Fibroblast of lung (primary cell): ENCODE measurements around the gene ATP1B1. TPM values are rescaled to one million over a fixed set of nuclear protein-coding genes. Genes with fewer than 3 reads are reported as not detected.
A peak's percentile ranks its signal among the peaks of the same experiment; 100 is the strongest.

ENCODE experiments used
- DNase-seq, 2 donors: peaks; one replicate each; pipeline versions ENCODE4 v3.0.0 to v3.0.0-alpha.2; 2010; ENCODE audit warnings: low read depth in 2 of 2
- H2AFZ ChIP-seq: 2 replicates; pipeline ENCODE4 v1.5.1; 2012; ENCODE audit warnings: low read length, control low read depth, inconsistent platforms
- H3K27ac ChIP-seq: 2 replicates; pipeline ENCODE4 v1.5.1; 2011; ENCODE audit warnings: low read length, control low read depth; ENCODE audit not compliant: insufficient read depth
- H3K27me3 ChIP-seq: 2 replicates; pipeline ENCODE4 v1.5.1; 2011; ENCODE audit warnings: mild to moderate bottlenecking, low read length; ENCODE audit not compliant: control insufficient read depth, insufficient read depth
- H3K36me3 ChIP-seq: 2 replicates; pipeline ENCODE4 v1.5.1; 2011; ENCODE audit warnings: low read length; ENCODE audit not compliant: control insufficient read depth, insufficient read depth
- H3K4me1 ChIP-seq: 2 replicates; pipeline ENCODE4 v1.5.1; 2011; ENCODE audit warnings: low read length; ENCODE audit not compliant: control insufficient read depth, insufficient read depth; ENCODE audit errors: extremely low read depth
- H3K4me2 ChIP-seq: 2 replicates; pipeline ENCODE4 v1.5.1; 2011; ENCODE audit warnings: low read length, control low read depth; ENCODE audit not compliant: insufficient read depth; ENCODE audit errors: extremely low read depth
- H3K4me3 ChIP-seq, 4 experiments: fragments of 200-600 bp in 1 of 4; sonication (generic) in 1 of 4; replicated peaks in 1 of 4; 2 replicates each; pipeline ENCODE4 v1.5.1; 2011 to 2016; ENCODE audit warnings: low read length in 4 of 4, low read depth in 3 of 4, mild to moderate bottlenecking in 3 of 4, control low read depth in 2 of 4, inconsistent platforms in 1 of 4, mixed read lengths in 1 of 4; ENCODE audit not compliant: insufficient read depth in 1 of 4; ENCODE audit errors: control extremely low read depth in 1 of 4
- H3K79me2 ChIP-seq: 2 replicates; pipeline ENCODE4 v1.5.1; 2012; ENCODE audit warnings: mild to moderate bottlenecking, low read length, inconsistent platforms; ENCODE audit not compliant: control insufficient read depth, insufficient read depth
- H3K9ac ChIP-seq: 2 replicates; pipeline ENCODE4 v1.5.1; 2011; ENCODE audit warnings: mild to moderate bottlenecking, low read length, control low read depth; ENCODE audit not compliant: insufficient read depth
- H3K9me3 ChIP-seq: 2 replicates; pipeline ENCODE4 v1.5.1; 2012; ENCODE audit warnings: low read depth, low read length; ENCODE audit not compliant: control insufficient read depth, insufficient read depth
- H4K20me1 ChIP-seq: 2 replicates; pipeline ENCODE4 v1.5.1; 2011; ENCODE audit warnings: low read length; ENCODE audit not compliant: control insufficient read depth, insufficient read depth; ENCODE audit errors: extremely low read depth
- EZH2 ChIP-seq: IDR thresholded peaks from 2 replicates; pipeline ENCODE4 v1.5.1; 2012; ENCODE audit warnings: low read length, control low read depth, mild to moderate bottlenecking; ENCODE audit errors: missing control alignments
- polyA minus RNA-seq: library from RNA; depleted of rRNA, polyadenylated mRNA; stranded (reverse); fragments of >200 nt; gene quantifications from 2 replicates; pipeline ENCODE4 v1.2.3, GENCODE V29; 2011; ENCODE audit warnings: low replicate concordance
- polyA plus RNA-seq, 2 donors: library from polyadenylated mRNA; depleted of rRNA in 1 of 2; stranded (reverse) in 1 of 2; unstranded in 1 of 2; fragments of >200 nt; gene quantifications; 2 replicates each; pipeline ENCODE4 v1.2.1, GENCODE V29; 2011 to 2012; ENCODE audit warnings: missing spikeins in 1 of 2
- total RNA-seq: library from RNA; depleted of rRNA; stranded (reverse); fragments of >200 nt; gene quantifications from 2 replicates; pipeline ENCODE4 v1.2.1, GENCODE V29; 2014
- TF ChIP-seq, protein P1 (sequence below), 2 donors: IDR thresholded peaks in 1 of 2; conservative IDR thresholded peaks in 1 of 2; 1 replicate in 1 of 2; 2 replicates in 1 of 2; pipeline ENCODE4 v1.5.1; 2011 to 2012; ENCODE audit warnings: low read length in 2 of 2, control low read depth in 1 of 2, inconsistent platforms in 1 of 2, low read depth in 1 of 2, mild to moderate bottlenecking in 1 of 2

The ATP1B1 gene
- total RNA-seq (9.0 and 21.1 TPM in 2 replicates), polyA plus RNA-seq (31.4 and 37.9 TPM in 2 replicates), polyA minus RNA-seq (3.8 and 6.9 TPM in 2 replicates)
- polyA plus RNA-seq (2012): 28.1 and 28.9 TPM in 2 replicates

DNA sequence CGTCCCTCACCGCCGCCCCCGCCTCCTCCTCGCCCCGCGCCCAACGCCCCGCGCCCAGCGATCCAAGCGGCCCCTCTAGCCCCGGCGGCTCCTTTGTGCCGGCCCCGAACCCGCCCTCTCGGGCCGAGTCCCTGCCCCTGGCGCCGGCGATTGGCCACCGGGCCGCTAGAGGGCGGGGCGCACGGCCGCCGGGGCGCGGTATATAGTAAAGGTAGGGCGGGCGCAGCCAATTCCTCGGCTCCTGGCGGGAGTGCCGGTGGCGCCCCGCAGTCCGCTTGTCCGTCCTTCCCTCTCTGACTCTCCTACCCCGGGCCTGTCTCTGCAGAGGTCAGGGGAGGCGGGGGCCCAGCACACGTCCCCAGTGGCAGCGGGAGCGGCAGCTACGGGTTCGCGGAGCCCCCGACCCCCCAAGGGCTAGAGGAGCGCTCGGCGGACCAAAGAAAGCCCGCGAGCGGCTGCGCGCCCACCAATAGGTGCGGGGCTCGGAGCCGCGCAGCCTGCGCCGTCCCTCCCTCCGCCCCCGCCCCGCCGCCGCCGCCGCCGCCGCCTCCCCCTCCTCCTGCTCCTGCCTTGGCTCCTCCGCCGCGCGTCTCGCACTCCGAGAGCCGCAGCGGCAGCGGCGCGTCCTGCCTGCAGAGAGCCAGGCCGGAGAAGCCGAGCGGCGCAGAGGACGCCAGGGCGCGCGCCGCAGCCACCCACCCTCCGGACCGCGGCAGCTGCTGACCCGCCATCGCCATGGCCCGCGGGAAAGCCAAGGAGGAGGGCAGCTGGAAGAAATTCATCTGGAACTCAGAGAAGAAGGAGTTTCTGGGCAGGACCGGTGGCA lies at the start of gene ATP1B1:
TSS of gene ATP1B1 (plus strand) at position 596 of the 826 bp plus-strand sequence. CDS start at position 736, 140 bp downstream.
- H3K36me3 ChIP-seq: no peaks in the 10 kb centered on the region
- peak within 1 kb of the TSS; percentile 94 for H3K27ac ChIP-seq
- no peaks in the 10 kb centered on the region for H4K20me1 ChIP-seq
- peak within 1 kb of the TSS; percentile 81 for H2AFZ ChIP-seq
- peak within 1 kb of the TSS; percentile 90 for H3K9ac ChIP-seq
- TF ChIP-seq EZH2: no peak
- TF ChIP-seq, protein P1, sequence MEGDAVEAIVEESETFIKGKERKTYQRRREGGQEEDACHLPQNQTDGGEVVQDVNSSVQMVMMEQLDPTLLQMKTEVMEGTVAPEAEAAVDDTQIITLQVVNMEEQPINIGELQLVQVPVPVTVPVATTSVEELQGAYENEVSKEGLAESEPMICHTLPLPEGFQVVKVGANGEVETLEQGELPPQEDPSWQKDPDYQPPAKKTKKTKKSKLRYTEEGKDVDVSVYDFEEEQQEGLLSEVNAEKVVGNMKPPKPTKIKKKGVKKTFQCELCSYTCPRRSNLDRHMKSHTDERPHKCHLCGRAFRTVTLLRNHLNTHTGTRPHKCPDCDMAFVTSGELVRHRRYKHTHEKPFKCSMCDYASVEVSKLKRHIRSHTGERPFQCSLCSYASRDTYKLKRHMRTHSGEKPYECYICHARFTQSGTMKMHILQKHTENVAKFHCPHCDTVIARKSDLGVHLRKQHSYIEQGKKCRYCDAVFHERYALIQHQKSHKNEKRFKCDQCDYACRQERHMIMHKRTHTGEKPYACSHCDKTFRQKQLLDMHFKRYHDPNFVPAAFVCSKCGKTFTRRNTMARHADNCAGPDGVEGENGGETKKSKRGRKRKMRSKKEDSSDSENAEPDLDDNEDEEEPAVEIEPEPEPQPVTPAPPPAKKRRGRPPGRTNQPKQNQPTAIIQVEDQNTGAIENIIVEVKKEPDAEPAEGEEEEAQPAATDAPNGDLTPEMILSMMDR (conservative IDR thresholded peaks at IDR 0.05 in 1 of 2, IDR thresholded peaks at IDR 0.05 in 1 of 2; ENCODE audit: low read depth in 1 of 2, low read length in 2 of 2): peak; percentile 9 to 45
- peaks cover 22% of the 10 kb centered on the region for H3K4me1 ChIP-seq
- H3K9me3 ChIP-seq: no peaks in the 10 kb centered on the region
- H3K79me2 ChIP-seq: peaks cover 45% of the 10 kb centered on the region
- peak within 1 kb of the TSS; percentile 86 to 91 (median 90) for H3K4me3 ChIP-seq
- DNase-seq: peak; percentile 74 to 78
- H3K27me3 ChIP-seq: no peaks in the 10 kb centered on the region
- peak within 1 kb of the TSS; percentile 97 for H3K4me2 ChIP-seq

DNA sequence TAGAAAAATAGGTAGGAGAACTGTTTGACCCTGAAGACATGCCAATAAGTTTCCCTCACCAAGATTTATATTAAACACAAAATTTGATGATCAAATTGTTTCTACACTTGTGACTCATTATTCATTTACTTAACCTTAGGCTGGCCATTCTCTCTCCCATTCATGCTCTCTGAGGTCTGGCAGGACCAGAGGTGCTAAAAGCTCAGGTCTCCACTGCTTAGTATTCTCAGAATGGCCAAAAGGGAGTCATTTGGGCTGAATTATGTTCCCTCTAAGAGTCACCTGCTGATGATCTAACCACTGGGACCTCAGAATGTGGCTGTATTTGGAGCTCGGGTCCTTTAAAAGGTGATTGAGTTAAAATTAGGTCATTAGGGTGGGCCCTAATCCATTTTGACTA lies 47.1 kb upstream of the ATP1B1 start:
- Histone ChIP-seq H3K9ac (no peak overlapping the region), H3K27me3 (no peaks in the 10 kb centered on the region), H2AFZ (no peak overlapping the region), H3K36me3 (no peaks in the 10 kb centered on the region), H4K20me1 (no peaks in the 10 kb centered on the region), H3K4me3 (no peak overlapping the region), H3K27ac (no peak overlapping the region), H3K4me2 (no peak overlapping the region), H3K79me2 (no peaks in the 10 kb centered on the region), H3K4me1 (no peaks in the 10 kb centered on the region), H3K9me3 (no peaks in the 10 kb centered on the region)
- no peak for DNase-seq
- TF ChIP-seq EZH2: no peak
- TF ChIP-seq, protein P1 (conservative IDR thresholded peaks at IDR 0.05 in 1 of 2, IDR thresholded peaks at IDR 0.05 in 1 of 2; ENCODE audit: low read depth in 1 of 2, low read length in 2 of 2): no peak

DNA sequence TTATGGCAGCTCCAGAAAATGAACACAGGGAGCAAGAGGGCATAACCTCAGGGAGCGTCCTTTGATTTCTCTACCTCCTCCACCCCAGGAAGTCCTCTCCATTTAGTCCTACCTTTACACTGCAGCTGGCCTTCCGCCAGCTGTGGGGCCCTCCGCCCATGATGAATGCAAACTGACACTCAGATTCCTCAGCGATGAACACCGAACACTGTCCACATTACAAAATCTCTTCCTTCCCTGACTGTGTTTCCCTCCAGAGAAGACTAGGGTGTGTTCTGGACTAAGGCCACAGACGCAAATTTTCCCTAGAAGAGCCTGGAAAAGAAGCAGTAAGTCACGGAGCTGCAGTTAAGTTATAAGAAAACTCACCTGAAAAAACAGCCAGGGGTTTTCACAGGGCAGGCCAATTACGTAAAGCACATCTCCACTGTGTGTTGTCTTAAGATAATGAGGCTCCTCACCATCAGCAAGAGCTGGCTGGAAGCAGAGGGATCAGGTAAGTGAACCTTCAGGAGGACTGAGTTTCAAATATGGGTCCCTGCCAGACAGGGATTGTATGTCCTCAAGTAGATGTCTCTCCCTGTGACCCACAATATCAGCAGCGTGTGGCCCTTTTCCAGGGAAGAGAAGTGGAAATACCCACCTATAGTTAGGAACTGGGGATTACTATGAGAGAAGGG lies 46.3 kb upstream of the ATP1B1 start:
- no peaks in the 10 kb centered on the region for H3K36me3 ChIP-seq
- H3K4me1 ChIP-seq: no peaks in the 10 kb centered on the region
- no peak overlapping the region for H3K4me2 ChIP-seq
- no peak overlapping the region for H3K4me3 ChIP-seq
- H3K27me3 ChIP-seq: no peaks in the 10 kb centered on the region
- no peak overlapping the region for H3K27ac ChIP-seq
- H4K20me1 ChIP-seq: no peaks in the 10 kb centered on the region
- H3K9ac ChIP-seq: no peak overlapping the region
- no peaks in the 10 kb centered on the region for H3K79me2 ChIP-seq
- TF ChIP-seq, protein P1 (conservative IDR thresholded peaks at IDR 0.05 in 1 of 2, IDR thresholded peaks at IDR 0.05 in 1 of 2; ENCODE audit: low read depth in 1 of 2, low read length in 2 of 2): no peak
- no peak for TF ChIP-seq EZH2
- no peaks in the 10 kb centered on the region for H3K9me3 ChIP-seq
- DNase-seq: no peak
- no peak overlapping the region for H2AFZ ChIP-seq
